ENCODE measurements around the gene DIO3.

Gene DIO3

GRCh38 chr14:101561145-101561896 is at the start of gene DIO3:
DIO3 (plus strand) TSS chr14:101561495.
- H3K4me1 Mint-ChIP-seq (ENCODE audit: low read depth) = peaks cover 18% of the 10 kb centered on the region
- H3K27me3 Mint-ChIP-seq = peaks cover 36% of the 10 kb centered on the region

GRCh38 chr14:101511620-101512375 is 49.5 kb upstream of the DIO3 start:
- no peak overlapping the region for H3K4me3 Mint-ChIP-seq
- H3K4me1 Mint-ChIP-seq (ENCODE audit: low read depth) = no peaks in the 10 kb centered on the region

More at GRCh38 chr14:101561145-101561896, at the start of gene DIO3:
- H3K9me3 Mint-ChIP-seq (ENCODE audit: low read depth) = no peaks in the 10 kb centered on the region
- no peak within 1 kb of the TSS for H3K27ac Mint-ChIP-seq
- H3K36me3 Mint-ChIP-seq = no peaks in the 10 kb centered on the region
- H3K4me3 Mint-ChIP-seq = peak within 1 kb of the TSS; percentile 20

GRCh38 chr14:101512376-101512695 is 49.0 kb upstream of the DIO3 start:
- H3K27ac Mint-ChIP-seq = no peak overlapping the region
- peaks cover 4% of the 10 kb centered on the region for H3K9me3 Mint-ChIP-seq (ENCODE audit: low read depth)
- H3K4me1 Mint-ChIP-seq (ENCODE audit: low read depth) = no peaks in the 10 kb centered on the region
- no peak overlapping the region for H3K4me3 Mint-ChIP-seq
- peaks cover 3% of the 10 kb centered on the region for H3K36me3 Mint-ChIP-seq
- H3K27me3 Mint-ChIP-seq = no peaks in the 10 kb centered on the region

More at GRCh38 chr14:101511620-101512375, 49.5 kb upstream of the DIO3 start:
- Mint-ChIP-seq H3K27me3 (no peaks in the 10 kb centered on the region), H3K9me3 (ENCODE audit: low read depth) (peaks cover 4% of the 10 kb centered on the region), H3K36me3 (peaks cover 3% of the 10 kb centered on the region), H3K27ac (no peak overlapping the region)

GRCh38 chr14:101514136-101514535 is 47.2 kb upstream of the DIO3 start:
- Mint-ChIP-seq H3K27ac (no peak overlapping the region), H3K27me3 (no peaks in the 10 kb centered on the region), H3K36me3 (peaks cover 3% of the 10 kb centered on the region), H3K4me1 (ENCODE audit: low read depth) (no peaks in the 10 kb centered on the region), H3K4me3 (no peak overlapping the region), H3K9me3 (ENCODE audit: low read depth) (peaks cover 4% of the 10 kb centered on the region)

GRCh38 chr14:101516401-101516800 is 44.9 kb upstream of the DIO3 start:
- Mint-ChIP-seq H3K4me1 (ENCODE audit: low read depth) (no peaks in the 10 kb centered on the region), H3K27me3 (no peaks in the 10 kb centered on the region), H3K36me3 (peaks cover 3% of the 10 kb centered on the region), H3K4me3 (no peak overlapping the region), H3K9me3 (ENCODE audit: low read depth) (peaks cover 4% of the 10 kb centered on the region), H3K27ac (no peak overlapping the region)

GRCh38 chr14:101518611-101519473 is 42.5 kb upstream of the DIO3 start:
- H3K27ac Mint-ChIP-seq = no peak overlapping the region
- H3K27me3 Mint-ChIP-seq = no peaks in the 10 kb centered on the region
- no peaks in the 10 kb centered on the region for H3K4me1 Mint-ChIP-seq (ENCODE audit: low read depth)
- H3K4me3 Mint-ChIP-seq = no peak overlapping the region
- H3K9me3 Mint-ChIP-seq (ENCODE audit: low read depth) = peaks cover 4% of the 10 kb centered on the region
- H3K36me3 Mint-ChIP-seq = peaks cover 3% of the 10 kb centered on the region

- peaks cover 3% of the 10 kb centered on the region for H3K36me3 Mint-ChIP-seq
- H3K4me1 Mint-ChIP-seq (ENCODE audit: low read depth) = no peaks in the 10 kb centered on the region
- H3K9me3 Mint-ChIP-seq (ENCODE audit: low read depth) = peaks cover 4% of the 10 kb centered on the region
- H3K4me3 Mint-ChIP-seq = no peak overlapping the region
- no peak overlapping the region for H3K27ac Mint-ChIP-seq
- H3K27me3 Mint-ChIP-seq = no peaks in the 10 kb centered on the region
Observed at GRCh38 chr14:101520621-101521472, 40.4 kb upstream of the DIO3 start.

GRCh38 chr14:101521473-101521915 is 39.8 kb upstream of the DIO3 start:
- no peak overlapping the region for H3K27ac Mint-ChIP-seq
- no peaks in the 10 kb centered on the region for H3K36me3 Mint-ChIP-seq
- H3K4me1 Mint-ChIP-seq (ENCODE audit: low read depth) = no peaks in the 10 kb centered on the region
- no peaks in the 10 kb centered on the region for H3K9me3 Mint-ChIP-seq (ENCODE audit: low read depth)
- no peaks in the 10 kb centered on the region for H3K27me3 Mint-ChIP-seq
- H3K4me3 Mint-ChIP-seq = no peak overlapping the region

- Mint-ChIP-seq H3K4me3 (no peak overlapping the region), H3K36me3 (no peaks in the 10 kb centered on the region), H3K27ac (no peak overlapping the region), H3K27me3 (no peaks in the 10 kb centered on the region), H3K4me1 (ENCODE audit: low read depth) (no peaks in the 10 kb centered on the region), H3K9me3 (ENCODE audit: low read depth) (no peaks in the 10 kb centered on the region)
Observed at GRCh38 chr14:101521978-101522377, 39.3 kb upstream of the DIO3 start.

- Mint-ChIP-seq H3K27me3 (peaks cover 3% of the 10 kb centered on the region), H3K36me3 (peaks cover 2% of the 10 kb centered on the region), H3K4me3 (no peak overlapping the region), H3K9me3 (ENCODE audit: low read depth) (no peaks in the 10 kb centered on the region), H3K4me1 (ENCODE audit: low read depth) (peaks cover 12% of the 10 kb centered on the region), H3K27ac (no peak overlapping the region)
Observed at GRCh38 chr14:101525640-101526527, 35.4 kb upstream of the DIO3 start.

GRCh38 chr14:101527987-101528386 is 33.3 kb upstream of the DIO3 start:
- H3K27ac Mint-ChIP-seq = no peak overlapping the region
- peaks cover 2% of the 10 kb centered on the region for H3K36me3 Mint-ChIP-seq
- no peak overlapping the region for H3K4me3 Mint-ChIP-seq
- H3K9me3 Mint-ChIP-seq (ENCODE audit: low read depth) = no peaks in the 10 kb centered on the region
- H3K4me1 Mint-ChIP-seq (ENCODE audit: low read depth) = peaks cover 12% of the 10 kb centered on the region
- H3K27me3 Mint-ChIP-seq = peaks cover 3% of the 10 kb centered on the region

GRCh38 chr14:101529079-101529478 is 32.2 kb upstream of the DIO3 start:
- Mint-ChIP-seq H3K9me3 (ENCODE audit: low read depth) (no peaks in the 10 kb centered on the region), H3K36me3 (peaks cover 2% of the 10 kb centered on the region), H3K4me1 (ENCODE audit: low read depth) (peaks cover 12% of the 10 kb centered on the region), H3K27ac (no peak overlapping the region), H3K27me3 (peaks cover 3% of the 10 kb centered on the region), H3K4me3 (no peak overlapping the region)

GRCh38 chr14:101534198-101534597 is 27.1 kb upstream of the DIO3 start:
- Mint-ChIP-seq H3K9me3 (ENCODE audit: low read depth) (no peaks in the 10 kb centered on the region), H3K4me3 (no peak overlapping the region), H3K27ac (no peak overlapping the region), H3K36me3 (no peaks in the 10 kb centered on the region), H3K4me1 (ENCODE audit: low read depth) (peaks cover 22% of the 10 kb centered on the region), H3K27me3 (no peaks in the 10 kb centered on the region)
